Neural progenitor cell (in vitro differentiated cells): Measurements from ENCODE around the gene FERMT3.

Experiments
- CTCF ChIP-seq: fragments of 200-600 bp; sonication (generic); IDR thresholded peaks from 2 replicates; pipeline ENCODE4 v1.5.1; 2017; ENCODE audit warnings: antibody characterized with exemption, mild to moderate bottlenecking
- EZH2 ChIP-seq: fragments of 200-600 bp; sonication (generic); IDR thresholded peaks from 2 replicates; pipeline ENCODE4 v1.6.1; 2017; ENCODE audit warnings: antibody characterized with exemption, mild to moderate bottlenecking, moderate library complexity
- EZH2phosphoT487 ChIP-seq: fragments of 200-600 bp; sonication (generic); IDR thresholded peaks from 2 replicates; pipeline ENCODE4 v1.6.1; 2017; ENCODE audit warnings: antibody characterized with exemption

GRCh38 chr11:64178203-64178602, 28.3 kb upstream of the FERMT3 start:
- TF ChIP-seq EZH2: no peak
- TF ChIP-seq CTCF: no peak
- TF ChIP-seq EZH2phosphoT487: no peak
